Measurements from ENCODE around the gene PCSK2. TPM values are rescaled to one million over a fixed set of nuclear protein-coding genes. Genes with fewer than 3 reads are reported as not detected.

PCSK2 gene
- total RNA-seq, 4 donors from 2014 or later = under 0.01 to 0.18 (median 0.18) TPM; not detected in 1

- intact Hi-C loops (cut with DNase I) = no loop called here
- Histone ChIP-seq H3K27me3 (peaks cover 0 to 44% (median 0%) of the 10 kb centered on the region in 4 donors), H3K4me1 (no peaks in the 10 kb centered on the region), H3K27ac (no peak overlapping the region), H3K9me3 (no peaks in the 10 kb centered on the region), H3K36me3 (no peaks in the 10 kb centered on the region), H3K4me3 (no peak overlapping the region)
- 58 to 64% methylated on average over 2 of the region's 2 CpGs for WGBS, 2 donors
- TF ChIP-seq CTCF (IDR thresholded peaks at IDR 0.05) (no peak), POLR2A (IDR thresholded peaks at IDR 0.05) (no peak)
- no peak for DNase-seq
Observed at GRCh38 chr20:17449031-17449430, 222.2 kb downstream of the PCSK2 start.

- Histone ChIP-seq H3K9me3 (no peaks in the 10 kb centered on the region), H3K27ac (no peak overlapping the region), H3K36me3 (no peaks in the 10 kb centered on the region), H3K4me3 (no peak overlapping the region), H3K27me3 (peaks cover 0 to 49% (median 0%) of the 10 kb centered on the region in 4 donors), H3K4me1 (no peaks in the 10 kb centered on the region)
- WGBS, 2 donors = 67 to 96% methylated on average over 2 to 3 of the region's 3 CpGs
- no peak for DNase-seq
- TF ChIP-seq CTCF (IDR thresholded peaks at IDR 0.05) = no peak
- no peak for TF ChIP-seq POLR2A (IDR thresholded peaks at IDR 0.05)
- intact Hi-C loops (cut with DNase I) = no loop called here
Observed at GRCh38 chr20:17452441-17452840, 225.6 kb downstream of the PCSK2 start.

- H3K9me3 ChIP-seq = no peaks in the 10 kb centered on the region
- H3K27ac ChIP-seq = no peak overlapping the region
- intact Hi-C loops (cut with DNase I) = no loop called here
- 87 to 92% methylated on average over 12 to 17 of the region's 22 CpGs for WGBS, 2 donors
- H3K27me3 ChIP-seq = peaks cover 0 to 50% (median 0%) of the 10 kb centered on the region in 4 donors
- H3K4me1 ChIP-seq = no peaks in the 10 kb centered on the region
- H3K36me3 ChIP-seq = no peaks in the 10 kb centered on the region
- no peak for DNase-seq
- H3K4me3 ChIP-seq = no peak overlapping the region
- TF ChIP-seq CTCF (IDR thresholded peaks at IDR 0.05) (no peak), POLR2A (IDR thresholded peaks at IDR 0.05) (no peak)
Observed at GRCh38 chr20:17453592-17453991, 226.8 kb downstream of the PCSK2 start.

GRCh38 chr20:17456279-17456678, 229.4 kb downstream of the PCSK2 start:
- H3K4me3 ChIP-seq = no peak overlapping the region
- H3K9me3 ChIP-seq = no peaks in the 10 kb centered on the region
- no peak for DNase-seq
- intact Hi-C loops (cut with DNase I) = no loop called here
- peaks cover 0 to 39% (median 0%) of the 10 kb centered on the region in 4 donors for H3K27me3 ChIP-seq
- H3K27ac ChIP-seq = no peak overlapping the region
- H3K36me3 ChIP-seq = no peaks in the 10 kb centered on the region
- 74 to 85% methylated on average over 7 to 8 of the region's 8 CpGs for WGBS, 2 donors
- no peak for TF ChIP-seq CTCF (IDR thresholded peaks at IDR 0.05)
- TF ChIP-seq POLR2A (IDR thresholded peaks at IDR 0.05) = no peak
- no peaks in the 10 kb centered on the region for H3K4me1 ChIP-seq

- DNase-seq = no peak
- H3K4me3 ChIP-seq = no peak overlapping the region
- no peaks in the 10 kb centered on the region for H3K36me3 ChIP-seq
- TF ChIP-seq POLR2A (IDR thresholded peaks at IDR 0.05) (no peak), CTCF (IDR thresholded peaks at IDR 0.05) (no peak)
- intact Hi-C loops (cut with DNase I) = no loop called here
- WGBS, 2 donors = 67 to 100% methylated on average over 1 of the region's 1 CpG
- no peak overlapping the region for H3K27ac ChIP-seq
- H3K27me3 ChIP-seq = peaks cover 0 to 35% (median 0%) of the 10 kb centered on the region in 4 donors
- H3K9me3 ChIP-seq = no peaks in the 10 kb centered on the region
- no peaks in the 10 kb centered on the region for H3K4me1 ChIP-seq
Observed at GRCh38 chr20:17457079-17457478, 230.2 kb downstream of the PCSK2 start.

Data from esophagus squamous epithelium (tissue), 5 donors.